HuH-7 (cell line): ENCODE data around the gene POFUT1.
A peak's percentile ranks its signal among the peaks of the same experiment; 100 is the strongest.

ENCODE experiments used
- DNase-seq: peaks from one replicate; pipeline ENCODE4 v3.0.0; 2011; ENCODE audit warnings: low spot score

POFUT1 gene

DNA sequence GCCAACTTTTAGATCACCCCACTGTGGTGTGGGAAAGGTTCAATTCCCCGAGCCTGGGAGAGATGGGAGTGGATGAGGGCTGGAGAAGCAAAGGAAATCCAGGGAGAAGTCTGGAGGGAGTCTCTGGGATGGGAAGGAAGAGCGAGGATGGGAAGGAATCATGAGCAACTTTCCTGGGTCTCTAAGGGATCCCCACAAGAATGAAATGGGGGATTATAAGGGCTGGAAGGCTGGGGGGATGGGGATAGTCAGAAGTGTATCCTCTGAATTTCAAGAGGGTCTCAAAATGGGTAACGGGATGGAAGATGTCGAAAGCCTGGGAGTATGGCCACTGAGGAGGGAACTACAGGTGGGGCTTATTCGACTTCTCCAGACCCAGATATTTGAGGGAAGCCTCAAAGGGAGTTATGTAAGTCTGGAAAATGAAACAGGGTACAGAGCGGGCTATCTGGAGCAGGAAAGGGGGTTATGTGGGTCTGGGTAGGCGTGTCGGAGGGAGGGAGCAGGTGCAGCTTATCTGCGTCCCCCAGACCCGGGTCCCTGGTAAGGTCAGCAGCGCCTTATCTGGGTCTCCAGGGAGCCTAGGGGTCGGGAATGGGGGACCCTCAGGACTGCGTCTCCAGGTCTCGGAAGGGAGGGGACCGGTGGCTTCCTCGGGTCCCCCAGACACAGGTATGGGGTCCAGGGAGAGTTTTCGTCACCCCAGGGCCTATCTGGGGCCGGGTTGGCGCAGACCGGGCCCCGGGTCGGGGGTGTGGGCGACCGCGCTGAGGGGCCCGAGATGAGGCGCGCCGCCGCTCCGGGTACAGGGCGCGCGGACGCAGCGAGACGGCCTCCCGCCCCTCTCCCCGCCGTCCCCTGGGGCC is 687 bp upstream of the POFUT1 start:
- DNase-seq, result no peak

DNA sequence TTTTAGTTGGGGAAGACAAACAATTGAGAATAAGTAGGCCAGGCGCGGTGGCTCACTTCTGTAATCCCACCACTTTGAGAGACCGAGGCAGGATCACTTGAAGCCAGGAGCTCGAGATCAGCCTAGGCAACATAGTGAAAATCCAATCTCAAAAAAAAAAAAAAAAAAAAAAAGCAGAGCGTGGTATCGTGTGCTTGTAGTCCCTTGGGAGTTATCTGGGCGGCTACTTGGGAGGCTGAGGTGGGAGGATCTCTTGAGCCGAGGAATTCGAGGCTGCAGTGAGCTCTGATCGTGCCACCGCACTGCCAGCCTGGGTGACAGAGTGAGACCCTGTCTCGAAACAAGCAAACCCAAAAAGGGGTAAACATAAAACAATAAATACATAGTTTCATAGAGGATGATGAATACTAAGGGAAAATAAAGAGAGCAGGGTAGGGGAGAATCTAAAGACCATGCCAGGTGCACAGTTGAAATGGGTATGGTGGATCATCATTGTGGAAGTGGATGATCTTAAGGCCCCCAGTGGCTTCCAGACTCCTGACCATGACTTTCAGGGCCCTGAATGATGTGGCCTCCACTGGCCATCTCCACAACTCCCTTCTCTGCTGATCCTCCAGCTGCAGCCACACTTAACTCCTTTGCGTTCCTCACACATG is 947 bp downstream of the POFUT1 start:
- no peak for DNase-seq

DNA sequence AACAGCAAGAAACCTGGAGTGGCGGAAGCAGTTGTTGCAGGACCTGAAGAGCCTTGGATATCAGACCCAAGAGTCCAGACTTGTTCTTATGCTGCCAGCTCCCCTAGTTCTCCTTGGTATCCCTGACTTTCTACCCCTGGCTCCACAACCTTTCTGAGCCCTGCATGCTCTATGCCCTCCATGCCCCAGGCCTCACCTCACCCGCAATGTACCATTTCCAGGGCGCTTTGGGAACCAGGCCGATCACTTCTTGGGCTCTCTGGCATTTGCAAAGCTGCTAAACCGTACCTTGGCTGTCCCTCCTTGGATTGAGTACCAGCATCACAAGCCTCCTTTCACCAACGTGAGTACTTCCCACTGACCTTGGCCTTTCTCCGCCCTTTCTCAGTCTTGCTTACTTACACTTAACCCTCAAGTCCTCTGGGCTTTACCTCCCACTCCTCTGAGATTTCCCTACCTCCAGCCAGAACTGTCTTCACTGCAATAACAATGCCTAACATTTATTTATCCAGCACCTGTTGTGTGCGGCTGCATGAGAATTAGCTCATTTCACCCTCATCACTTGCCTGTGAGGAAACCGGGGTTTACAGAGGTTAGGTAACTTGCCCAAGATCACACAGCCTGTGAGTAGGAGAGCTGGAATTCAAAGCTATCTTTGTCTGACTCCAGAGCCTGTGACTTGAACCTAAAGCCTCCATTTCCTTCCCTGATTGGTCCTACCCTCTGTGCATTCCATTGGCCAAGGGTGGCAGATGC is 2.3 kb downstream of the POFUT1 start:
- DNase-seq, result no peak

DNA sequence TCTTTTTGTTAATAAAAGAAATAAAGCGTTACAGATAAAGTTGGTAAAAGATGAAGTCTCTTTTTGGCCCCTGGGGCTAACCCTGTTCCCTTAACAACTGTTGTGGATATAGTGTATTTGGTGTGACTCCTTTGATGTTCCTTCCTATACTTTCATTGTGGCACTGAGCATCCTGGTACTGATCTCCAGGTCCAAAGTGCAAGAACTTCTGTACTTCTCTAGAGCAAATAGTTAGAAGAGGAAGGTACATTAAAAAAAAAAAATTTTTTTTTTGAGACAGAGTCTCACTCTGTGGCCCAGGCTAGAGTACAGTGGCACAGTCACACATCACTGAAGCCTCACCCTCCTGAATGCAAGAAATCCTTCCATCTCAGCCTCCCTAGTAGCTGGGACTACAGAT is 6.2 kb downstream of the POFUT1 start:
- DNase-seq, result no peak

DNA sequence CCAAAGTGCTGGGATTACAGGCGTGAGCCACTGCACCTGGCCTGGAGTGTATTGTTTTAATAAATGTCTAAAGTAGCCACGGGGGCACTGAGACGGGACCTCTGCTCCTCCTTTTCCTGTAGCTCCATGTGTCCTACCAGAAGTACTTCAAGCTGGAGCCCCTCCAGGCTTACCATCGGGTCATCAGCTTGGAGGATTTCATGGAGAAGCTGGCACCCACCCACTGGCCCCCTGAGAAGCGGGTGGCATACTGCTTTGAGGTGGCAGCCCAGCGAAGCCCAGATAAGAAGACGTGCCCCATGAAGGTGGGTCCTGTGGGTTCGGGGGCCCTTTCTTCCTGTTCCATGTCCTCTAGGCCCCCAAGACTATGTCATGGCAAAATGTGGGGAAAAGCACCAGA is 7.5 kb downstream of the POFUT1 start:
- no peak for DNase-seq

DNA sequence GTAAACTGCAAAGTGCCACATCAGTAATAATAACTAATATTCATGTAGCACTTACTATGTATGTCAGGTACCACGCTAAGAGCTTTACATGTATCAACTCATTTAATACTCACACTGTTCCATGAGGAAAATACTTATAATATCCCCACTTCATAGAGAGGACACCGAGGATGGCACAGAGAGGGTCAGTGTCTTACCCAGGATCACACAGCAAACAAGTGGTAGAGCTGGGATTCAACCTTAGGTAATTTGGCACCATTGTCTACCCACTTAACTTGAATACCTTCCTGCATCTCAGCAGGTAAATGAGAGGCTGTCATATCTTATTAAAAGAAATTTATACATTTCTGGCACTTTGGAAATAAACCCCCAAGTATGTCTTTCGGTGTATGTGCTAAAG is 8.0 kb downstream of the POFUT1 start:
- DNase-seq, result no peak

GRCh38 chr20:32216179-32217142 is 8.8 kb downstream of the POFUT1 start:
- DNase-seq, result peak; percentile 70

DNA sequence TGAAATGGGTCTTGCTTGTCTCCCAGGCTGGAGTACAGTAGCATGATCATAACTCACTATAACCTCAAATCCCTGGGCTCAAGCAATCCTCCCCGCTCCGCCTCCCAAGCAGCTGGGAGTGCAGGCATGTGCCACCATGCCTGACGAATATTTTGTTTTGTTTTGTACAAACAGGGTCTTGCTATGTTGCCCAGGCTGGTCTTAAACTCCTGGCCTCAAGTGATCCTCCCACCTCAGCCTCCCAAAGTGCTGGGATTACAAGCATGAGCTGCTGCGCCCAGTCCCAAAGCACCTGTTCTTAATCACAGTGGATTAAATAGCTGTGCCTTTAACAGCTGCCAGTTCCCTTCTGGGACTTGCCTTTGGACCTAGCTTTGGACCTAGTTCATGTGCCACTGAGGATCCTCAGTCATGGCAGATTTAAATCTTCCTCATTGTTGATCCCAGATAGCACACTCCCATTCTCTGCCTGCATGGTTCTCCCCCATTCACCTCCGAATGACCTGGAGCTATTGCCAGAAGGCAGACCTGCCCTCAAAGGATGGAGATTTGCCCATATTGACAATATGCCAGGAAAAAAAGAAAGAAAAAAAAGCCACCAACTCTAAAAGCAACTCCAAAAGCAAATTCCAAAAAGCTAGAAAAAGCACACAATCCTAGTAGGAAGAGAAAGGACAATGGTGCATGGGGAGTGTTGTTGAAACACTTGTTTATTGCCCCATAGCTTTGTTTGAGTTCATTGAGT is 10.6 kb downstream of the POFUT1 start:
- no peak for DNase-seq

- DNase-seq, result no peak
Measured at GRCh38 chr20:32224463-32224862, 16.8 kb downstream of the POFUT1 start.

DNA sequence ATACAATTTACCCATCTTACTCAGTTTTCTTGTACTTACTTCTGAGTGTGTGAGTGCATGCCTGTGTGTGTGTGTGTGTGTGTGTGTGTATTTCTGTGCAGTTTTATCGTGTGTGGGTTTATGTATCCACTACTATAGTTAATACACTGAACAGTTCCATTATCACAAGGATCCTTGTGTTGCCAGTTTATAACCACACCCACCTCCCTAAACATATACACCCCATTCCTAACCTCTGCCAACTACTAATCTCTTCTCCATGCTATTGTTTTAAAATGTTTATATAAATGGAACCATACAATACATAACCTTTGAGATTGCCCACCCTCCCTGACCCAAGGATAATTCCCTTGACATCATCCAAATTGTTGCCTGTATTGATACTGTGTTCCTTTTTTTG is 18.7 kb downstream of the POFUT1 start:
- DNase-seq, result no peak

- no peak for DNase-seq
Measured at GRCh38 chr20:32227306-32227705, 19.6 kb downstream of the POFUT1 start.

GRCh38 chr20:32227744-32228688 is 20.3 kb downstream of the POFUT1 start:
- DNase-seq, result peak; percentile 86

GRCh38 chr20:32229251-32229747 is 21.6 kb downstream of the POFUT1 start:
- DNase-seq, result no peak

GRCh38 chr20:32230707-32231106 is 23.0 kb downstream of the POFUT1 start:
- DNase-seq, result no peak

DNA sequence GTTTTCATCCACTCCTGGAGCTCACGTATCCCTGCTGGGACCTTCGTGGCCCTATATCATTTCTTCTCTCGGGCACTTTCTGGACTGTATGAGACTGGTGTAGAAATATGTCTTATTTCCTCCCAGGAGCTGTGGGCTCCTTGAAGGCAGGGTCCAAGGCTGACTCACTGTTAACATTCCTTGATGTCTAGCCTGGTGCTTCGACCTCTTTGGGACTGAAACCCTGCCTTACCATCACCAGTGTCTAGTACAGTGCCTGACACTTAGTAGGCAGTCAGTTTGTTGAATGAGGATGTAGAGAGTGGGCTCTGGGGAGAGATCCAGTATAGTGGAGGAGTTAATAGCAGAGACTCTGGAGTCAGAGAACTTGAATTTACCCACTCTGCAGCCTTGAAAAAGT is 23.6 kb downstream of the POFUT1 start:
- DNase-seq, result no peak

DNA sequence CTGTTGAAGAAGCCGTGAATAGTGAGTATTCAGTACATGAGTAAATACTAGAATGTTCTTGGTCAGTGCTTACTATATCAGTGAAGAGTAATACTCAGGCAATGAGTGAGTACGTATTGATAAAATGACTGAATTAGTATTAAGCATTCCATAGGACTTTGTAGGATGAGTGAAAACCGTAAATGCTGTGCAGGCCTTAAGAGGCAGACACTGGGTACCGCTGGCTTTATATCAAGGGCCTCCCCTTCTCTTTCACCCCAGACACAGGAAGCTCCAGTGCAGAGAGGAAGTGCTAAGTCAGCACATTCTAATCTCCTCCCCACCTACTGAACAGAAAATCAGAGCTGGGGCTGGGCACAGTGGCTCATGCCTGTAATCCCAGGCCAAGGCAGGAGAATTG is 24.2 kb downstream of the POFUT1 start:
- no peak for DNase-seq

- DNase-seq, result no peak
Measured at GRCh38 chr20:32232326-32232886, 24.7 kb downstream of the POFUT1 start.

GRCh38 chr20:32233286-32233685 is 25.6 kb downstream of the POFUT1 start:
- no peak for DNase-seq

DNA sequence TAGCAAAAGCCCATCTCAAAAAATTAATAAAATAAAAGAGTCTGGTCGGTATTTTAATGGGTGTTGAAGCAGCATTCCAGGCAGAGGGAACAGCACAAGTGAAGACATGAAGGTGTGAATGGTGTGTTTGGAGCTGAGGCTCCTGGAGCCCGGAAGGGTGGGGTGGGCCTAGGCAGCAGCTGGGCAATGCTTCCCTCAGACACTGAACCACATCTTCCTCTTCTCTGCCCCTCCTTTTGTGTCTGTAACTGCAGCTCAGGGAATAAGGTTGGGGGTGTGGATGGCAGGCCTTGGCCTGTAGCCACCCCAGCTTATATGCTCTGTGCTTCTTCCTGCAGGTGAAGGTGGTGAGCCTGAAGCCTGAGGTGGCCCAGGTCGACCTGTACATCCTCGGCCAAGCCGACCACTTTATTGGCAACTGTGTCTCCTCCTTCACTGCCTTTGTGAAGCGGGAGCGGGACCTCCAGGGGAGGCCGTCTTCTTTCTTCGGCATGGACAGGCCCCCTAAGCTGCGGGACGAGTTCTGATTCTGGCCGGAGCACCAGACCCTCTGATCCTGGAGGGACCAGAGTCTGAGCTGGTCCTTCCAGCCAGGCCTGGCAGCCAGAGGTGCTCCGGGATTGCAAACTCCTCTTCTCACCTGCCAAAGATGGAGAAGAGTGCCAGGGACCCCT is 26.6 kb downstream of the POFUT1 start:
- DNase-seq, result no peak
